ENCODE measurements around the gene RNU5B-1. TPM values are rescaled to one million over a fixed set of nuclear protein-coding genes. Genes with fewer than 3 reads are reported as not detected.

Gene RNU5B-1
- polyA plus RNA-seq, 1 of the 3 experiments (the other 2 are of a cell fraction): not detected

GRCh38 chr15:65326117-65326526 lies 21.6 kb downstream of the RNU5B-1 start:
- H4K20me1 ChIP-seq (ENCODE audit: insufficient read depth): no peaks in the 10 kb centered on the region
- H2AFZ ChIP-seq (ENCODE audit: low read depth): no peak overlapping the region
- H3K9me3 ChIP-seq: no peaks in the 10 kb centered on the region
- H3K79me2 ChIP-seq (ENCODE audit: insufficient read depth): no peaks in the 10 kb centered on the region
- TF ChIP-seq PBX3 (IDR thresholded peaks at IDR 0.05) (no peak), TCF12 (IDR thresholded peaks at IDR 0.05) (no peak), RCOR1 (IDR thresholded peaks at IDR 0.05; ENCODE audit: low read length) (no peak), SIN3A (IDR thresholded peaks at IDR 0.05; ENCODE audit: borderline replicate concordance, low read depth, low read length) (no peak), IRF3 (IDR thresholded peaks at IDR 0.05; ENCODE audit: low read depth, low read length) (no peak), FOSL2 (IDR thresholded peaks at IDR 0.05; ENCODE audit: borderline replicate concordance, low read depth) (no peak), EZH2phosphoT487 (IDR thresholded peaks at IDR 0.05; ENCODE audit: borderline replicate concordance, low read depth) (no peak), GABPA (IDR thresholded peaks at IDR 0.05; ENCODE audit: low read depth) (no peak), FOXJ3 (CRISPR knock-in tag; IDR thresholded peaks at IDR 0.05) (no peak), CHD2 (IDR thresholded peaks at IDR 0.05; ENCODE audit: low read length, partially characterized antibody) (peak; percentile 56), RFX5 (IDR thresholded peaks at IDR 0.05; ENCODE audit: low read length) (no peak), USF2 (IDR thresholded peaks at IDR 0.05; ENCODE audit: borderline replicate concordance, low read depth, low read length) (no peak), ZBTB33 (IDR thresholded peaks at IDR 0.05; ENCODE audit: borderline replicate concordance, low read depth) (no peak), MXI1 (IDR thresholded peaks at IDR 0.05; ENCODE audit: low read depth, low read length) (no peak), YY1 (IDR thresholded peaks at IDR 0.05; ENCODE audit: low read depth) (no peak), FOXM1 (IDR thresholded peaks at IDR 0.05; ENCODE audit: low read depth) (no peak), RAD21 (IDR thresholded peaks at IDR 0.05; ENCODE audit: low read length) (peak; percentile 20)
- no peak overlapping the region for H3K9ac ChIP-seq
- CTCF ChIA-PET: interaction anchor here (1.4 to 21.5 kb wide), 2 partner anchors 8 to 58 kb away, joined by 5 to 969 read pairs; partner anchors contain the start of gene IGDCC3
- H3K9me2 ChIP-seq: no peaks in the 10 kb centered on the region
- H3K36me3 ChIP-seq (replicated peaks in 1 of 2; ENCODE audit: control insufficient read depth in 1 of 2, insufficient read depth in 2 of 2, low read length in 1 of 2): no peaks in the 10 kb centered on the region
- peaks cover 0 to 16% of the 10 kb centered on the region in 2 experiments; a peak in 1 of 4 replicates for H3K4me1 ChIP-seq (ENCODE audit: control insufficient read depth in 1 of 2, insufficient read depth in 2 of 2, low read depth in 1 of 2, low read length in 1 of 2)
- no peak overlapping the region for H3K4me3 ChIP-seq (ENCODE audit: low read depth in 2 of 2, low read length in 1 of 2)
- 58% methylated on average over 6 of the region's 12 CpGs for WGBS (ENCODE audit: low lambda C conversion rate)
- peak; percentile 71 for DNase-seq
- peak overlapping the region in 1 of 2 experiments; percentile 63; a peak in 2 of 4 replicates for H3K27ac ChIP-seq (ENCODE audit: low read depth in 2 of 2, low read length in 1 of 2)
- POLR2A ChIA-PET: interaction anchor here (0.8 to 1.4 kb wide), 5 partner anchors 8 to 51 kb away, joined by 3 to 7 read pairs (median 3); partner anchors contain the start of genes PARP16 and RNU5B-1
- H3F3A ChIP-seq (replicated peaks; ENCODE audit: insufficient read depth): peaks cover 4% of the 10 kb centered on the region
- H3K27me3 ChIP-seq (ENCODE audit: insufficient read depth): peaks cover 12% of the 10 kb centered on the region; the same call in 1 of the 2 replicates
- no peak overlapping the region for H3K4me2 ChIP-seq

All from SK-N-SH (cell line).